ENCODE results near the gene RIMBP2. TPM values are rescaled to one million over a fixed set of nuclear protein-coding genes. Genes with fewer than 3 reads are reported as not detected.

RIMBP2 gene
- total RNA-seq, 4 donors from 2014 or later, result 0.83 to 1.8 (median 1.4) TPM

DNA sequence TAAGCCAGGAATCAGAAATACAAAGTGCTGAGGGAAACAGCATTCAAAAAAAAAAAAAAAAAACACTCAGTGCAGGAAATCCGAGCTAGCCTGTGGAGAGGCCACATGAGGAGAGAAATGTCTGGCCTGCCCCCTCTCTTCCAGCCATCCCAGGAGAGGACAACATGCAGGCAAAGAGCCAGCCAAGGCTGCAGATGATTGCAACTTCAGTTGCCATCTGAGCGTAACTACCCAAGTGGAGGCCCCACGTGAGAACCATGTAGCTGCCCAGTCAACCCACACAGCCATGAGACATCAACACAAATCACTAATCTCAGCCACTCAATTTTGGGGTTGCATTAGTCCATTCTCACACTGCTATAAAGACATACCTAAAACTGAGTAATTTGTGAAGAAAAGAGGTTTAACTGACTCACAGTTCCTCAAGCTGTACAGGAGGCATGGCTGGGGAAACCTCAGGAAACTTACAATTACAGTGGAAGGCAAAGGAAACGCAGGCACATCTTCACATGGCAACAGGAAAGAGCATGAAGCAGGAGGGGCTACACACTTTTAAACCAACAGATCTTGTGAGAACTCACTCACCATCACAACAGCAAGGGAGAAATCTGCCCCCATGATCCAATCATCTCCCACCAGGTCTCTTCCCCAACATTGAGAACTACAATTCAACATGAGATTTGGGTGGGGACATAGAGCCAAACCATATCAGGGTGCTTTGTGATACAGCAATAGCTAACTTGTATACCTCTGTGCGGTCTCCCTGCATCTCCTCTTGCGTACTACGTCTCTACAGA, 217.3 kb downstream of the RIMBP2 start:
- no peak for DNase-seq (ENCODE audit: extremely low spot score)
- peaks cover 0 to 24% (median 0%) of the 10 kb centered on the region in 4 donors for H3K27me3 ChIP-seq
- no peak overlapping the region for H3K27ac ChIP-seq (replicated peaks in 1 of 4)
- no peaks in the 10 kb centered on the region for H3K36me3 ChIP-seq
- no peaks in the 10 kb centered on the region for H3K9me3 ChIP-seq
- no peaks in the 10 kb centered on the region for H3K4me1 ChIP-seq
- TF ChIP-seq CTCF (IDR thresholded peaks at IDR 0.05) (no peak), EP300 (IDR thresholded peaks at IDR 0.05) (no peak)
- intact Hi-C loops (cut with DNase I), result no loop called here
- WGBS, result 81% methylated on average over 7 of the region's 7 CpGs
- H3K4me3 ChIP-seq, result no peak overlapping the region

DNA sequence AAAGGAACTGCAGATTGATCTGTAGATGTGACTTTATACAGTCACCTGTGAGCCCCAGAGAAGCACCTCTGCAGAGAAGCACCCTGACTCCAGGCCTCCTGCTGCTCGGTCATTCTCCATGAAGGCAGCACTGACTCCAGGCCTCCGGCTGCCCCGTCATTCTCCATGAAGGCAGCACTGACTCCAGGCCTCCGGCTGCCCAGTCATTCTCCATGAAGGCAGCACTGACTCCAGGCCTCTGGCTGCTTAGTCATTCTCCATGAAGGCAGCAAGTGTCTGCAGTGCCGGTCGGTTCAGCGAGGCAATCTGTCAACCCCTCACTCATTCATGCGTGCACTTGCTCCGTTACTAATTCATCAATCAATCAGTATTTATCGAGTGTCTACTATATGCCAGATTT, 218.1 kb downstream of the RIMBP2 start:
- Histone ChIP-seq H3K36me3 (no peaks in the 10 kb centered on the region), H3K27ac (replicated peaks in 1 of 4) (no peak overlapping the region), H3K4me1 (no peaks in the 10 kb centered on the region), H3K27me3 (peaks cover 0 to 24% (median 0%) of the 10 kb centered on the region in 4 donors), H3K4me3 (no peak overlapping the region), H3K9me3 (no peaks in the 10 kb centered on the region)
- 70% methylated on average over 10 of the region's 10 CpGs for WGBS
- intact Hi-C loops (cut with DNase I), result no loop called here
- no peak for DNase-seq (ENCODE audit: extremely low spot score)
- no peak for TF ChIP-seq CTCF (IDR thresholded peaks at IDR 0.05)
- TF ChIP-seq POLR2A (IDR thresholded peaks at IDR 0.05; ENCODE audit: low read depth), result no peak
- no peak for TF ChIP-seq EP300 (IDR thresholded peaks at IDR 0.05)
- TF ChIP-seq POLR2AphosphoS5 (IDR thresholded peaks at IDR 0.05), result no peak

GRCh38 chr12:130497321-130497720, 218.8 kb downstream of the RIMBP2 start:
- intact Hi-C loops (cut with DNase I), result no loop called here
- Histone ChIP-seq H3K9me3 (no peaks in the 10 kb centered on the region), H3K4me3 (no peak overlapping the region), H3K36me3 (no peaks in the 10 kb centered on the region), H3K27ac (replicated peaks in 1 of 4) (no peak overlapping the region), H3K4me1 (peaks cover 0 to 1% (median 0%) of the 10 kb centered on the region in 4 donors), H3K27me3 (peaks cover 0 to 30% (median 0%) of the 10 kb centered on the region in 4 donors)
- 88% methylated on average over 12 of the region's 12 CpGs for WGBS
- TF ChIP-seq CTCF (IDR thresholded peaks at IDR 0.05) (no peak), EP300 (IDR thresholded peaks at IDR 0.05) (no peak), POLR2A (IDR thresholded peaks at IDR 0.05; ENCODE audit: low read depth) (no peak), POLR2AphosphoS5 (IDR thresholded peaks at IDR 0.05) (no peak)
- DNase-seq (ENCODE audit: extremely low spot score), result no peak

DNA sequence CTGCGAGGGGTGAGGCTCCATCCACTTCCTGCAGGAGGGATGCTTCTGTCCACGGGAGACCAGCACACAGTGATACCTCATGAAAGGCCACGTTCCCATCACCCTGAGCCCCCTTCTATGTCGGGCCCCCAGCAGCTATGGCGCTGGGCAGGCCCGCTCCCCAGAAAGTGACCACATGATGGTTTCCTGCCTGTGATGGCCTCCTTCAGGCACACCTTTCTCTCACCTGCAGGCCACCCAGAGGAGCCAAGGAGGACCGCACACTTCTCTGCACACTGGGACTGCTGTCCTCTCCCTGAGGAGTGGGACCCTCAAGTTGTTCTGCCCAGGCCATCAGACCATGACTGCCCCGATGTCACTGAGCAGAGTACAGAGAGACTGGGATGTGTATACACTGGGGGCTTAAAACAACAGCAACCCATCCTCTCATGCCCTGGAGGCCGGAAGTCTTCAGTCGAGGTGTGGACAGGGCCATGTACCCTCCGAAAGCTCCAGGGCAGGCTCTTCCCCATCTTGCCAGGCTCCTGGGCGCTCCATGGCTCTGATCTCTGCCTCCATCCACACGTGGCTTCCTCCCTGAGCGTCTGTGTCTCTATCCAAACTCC, 219.5 kb downstream of the RIMBP2 start:
- peaks cover 0 to 26% (median 0%) of the 10 kb centered on the region in 4 donors for H3K27me3 ChIP-seq
- no peaks in the 10 kb centered on the region for H3K36me3 ChIP-seq
- H3K4me1 ChIP-seq, result peaks cover 0 to 8% (median 6%) of the 10 kb centered on the region in 4 donors
- TF ChIP-seq EP300 (IDR thresholded peaks at IDR 0.05) (no peak), CTCF (IDR thresholded peaks at IDR 0.05) (no peak), POLR2A (IDR thresholded peaks at IDR 0.05; ENCODE audit: low read depth) (no peak), POLR2AphosphoS5 (IDR thresholded peaks at IDR 0.05) (no peak)
- H3K27ac ChIP-seq (replicated peaks in 1 of 4), result no peak overlapping the region
- WGBS, result 82% methylated on average over 8 of the region's 14 CpGs
- no peaks in the 10 kb centered on the region for H3K9me3 ChIP-seq
- intact Hi-C loops (cut with DNase I), result no loop called here
- DNase-seq (ENCODE audit: extremely low spot score), result no peak
- no peak overlapping the region for H3K4me3 ChIP-seq
